Mesenchymal stem cell (in vitro differentiated cells and primary cell): ENCODE measurements around the gene MEG3.
A peak's percentile ranks its signal among the peaks of the same experiment; 100 is the strongest.

Experiments used
- DNase-seq: peaks from one replicate; pipeline ENCODE4 v3.0.0-alpha.2; 2013
- H2AFZ ChIP-seq: one replicate; pipeline ENCODE4 v1.6.1; 2013; ENCODE audit warnings: low read depth, mild to moderate bottlenecking, control low read depth, inconsistent platforms, low read length, moderate library complexity
- H2AK5ac ChIP-seq: 2 replicates; pipeline ENCODE4 v1.6.1; 2013; ENCODE audit warnings: low read length, moderate library complexity, mild to moderate bottlenecking, inconsistent platforms; ENCODE audit not compliant: severe bottlenecking
- H2BK120ac ChIP-seq: one replicate; pipeline ENCODE4 v1.6.1; 2013; ENCODE audit warnings: low read depth, mild to moderate bottlenecking, inconsistent platforms, low read length, moderate library complexity
- H2BK12ac ChIP-seq, 2 experiments: one replicate each; pipeline ENCODE4 v1.6.1; 2013; ENCODE audit warnings: inconsistent platforms in 2 of 2, low read length in 2 of 2, mild to moderate bottlenecking in 2 of 2, moderate library complexity in 2 of 2, control low read depth in 1 of 2
- H2BK15ac ChIP-seq: one replicate; pipeline ENCODE4 v1.6.1; 2013; ENCODE audit warnings: mild to moderate bottlenecking, low read depth, inconsistent platforms; ENCODE audit not compliant: poor library complexity, severe bottlenecking
- H2BK5ac ChIP-seq: 2 replicates; pipeline ENCODE4 v1.6.1; 2013; ENCODE audit warnings: low read depth, mild to moderate bottlenecking, low read length, control low read depth, inconsistent platforms; ENCODE audit not compliant: poor library complexity, severe bottlenecking
- H3K14ac ChIP-seq, 2 experiments: one replicate each; pipeline ENCODE4 v1.6.1; 2013; ENCODE audit warnings: inconsistent platforms in 2 of 2, low read length in 2 of 2, control low read depth in 1 of 2, mild to moderate bottlenecking in 1 of 2, moderate library complexity in 1 of 2
- H3K18ac ChIP-seq, 2 experiments: one replicate each; pipeline ENCODE4 v1.6.1; 2013; ENCODE audit warnings: inconsistent platforms in 2 of 2, low read length in 2 of 2, control low read depth in 1 of 2, low read depth in 1 of 2, mild to moderate bottlenecking in 1 of 2
- H3K23ac ChIP-seq, 2 experiments: one replicate each; pipeline ENCODE4 v1.6.1; 2013; ENCODE audit warnings: inconsistent platforms in 2 of 2, low read length in 2 of 2, mild to moderate bottlenecking in 2 of 2, moderate library complexity in 2 of 2, control low read depth in 1 of 2
- H3K27ac ChIP-seq: 2 replicates; pipeline ENCODE4 v1.5.1; 2013; ENCODE audit warnings: mild to moderate bottlenecking, moderate library complexity, low read length, control low read depth, inconsistent platforms; ENCODE audit not compliant: poor library complexity, severe bottlenecking
- H3K27me3 ChIP-seq, 2 experiments: 2 replicates each; pipeline versions ENCODE4 v1.6.1 to v1.7.0; 2013; ENCODE audit warnings: low read length in 2 of 2, mild to moderate bottlenecking in 2 of 2, moderate library complexity in 2 of 2, control low read depth in 1 of 2, inconsistent platforms in 1 of 2; ENCODE audit not compliant: control insufficient read depth in 1 of 2, insufficient read depth in 1 of 2
- H3K36me3 ChIP-seq, 2 experiments: 2 replicates each; pipeline versions ENCODE4 v1.6.1 to v1.7.0; 2013; ENCODE audit warnings: low read length in 2 of 2, control low read depth in 1 of 2, inconsistent platforms in 1 of 2, low read depth in 1 of 2, mild to moderate bottlenecking in 1 of 2; ENCODE audit not compliant: insufficient read depth in 2 of 2, control insufficient read depth in 1 of 2
- H3K4ac ChIP-seq, 2 experiments: one replicate each; pipeline ENCODE4 v1.6.1; 2013; ENCODE audit warnings: inconsistent platforms in 2 of 2, low read length in 2 of 2, mild to moderate bottlenecking in 2 of 2, moderate library complexity in 2 of 2, control low read depth in 1 of 2, low read depth in 1 of 2
- H3K4me1 ChIP-seq: 2 replicates; pipeline ENCODE4 v1.6.1; 2013; ENCODE audit warnings: low read depth, low read length, control low read depth; ENCODE audit not compliant: control insufficient read depth, insufficient read depth
- H3K4me2 ChIP-seq: 2 replicates; pipeline ENCODE4 v1.6.1; 2013; ENCODE audit warnings: low read length, mild to moderate bottlenecking, inconsistent platforms; ENCODE audit not compliant: poor library complexity, severe bottlenecking
- H3K4me3 ChIP-seq, 2 experiments: 2 replicates each; pipeline versions ENCODE4 v1.5.1 to v1.7.0; 2013; ENCODE audit warnings: low read length in 2 of 2, mild to moderate bottlenecking in 2 of 2, control low read depth in 1 of 2, low read depth in 1 of 2; ENCODE audit not compliant: insufficient read depth in 1 of 2
- H3K79me1 ChIP-seq: replicated peaks from 2 replicates; pipeline ENCODE4 v1.6.1; 2013; ENCODE audit warnings: mild to moderate bottlenecking, control low read depth, low read length, inconsistent platforms; ENCODE audit not compliant: poor library complexity, severe bottlenecking
- H3K9ac ChIP-seq: 2 replicates; pipeline ENCODE4 v1.7.0; 2013; ENCODE audit warnings: mild to moderate bottlenecking, low read length, moderate library complexity
- H3K9me3 ChIP-seq: 2 replicates; pipeline ENCODE4 v1.7.0; 2013; ENCODE audit warnings: mild to moderate bottlenecking, low read length; ENCODE audit not compliant: control insufficient read depth
- H4K8ac ChIP-seq: one replicate; pipeline ENCODE4 v1.6.1; 2013; ENCODE audit warnings: inconsistent platforms, mild to moderate bottlenecking, low read length, moderate library complexity
- H4K91ac ChIP-seq: one replicate; pipeline ENCODE4 v1.6.1; 2013; ENCODE audit warnings: mild to moderate bottlenecking, low read length, inconsistent platforms
- WGBS: methylation state at CpG from one replicate; pipeline ENCODE4 v1.1.7; 2013; ENCODE audit warnings: mixed read lengths; 5-methylcytosine and 5-hydroxymethylcytosine counted together

The MEG3 gene

DNA sequence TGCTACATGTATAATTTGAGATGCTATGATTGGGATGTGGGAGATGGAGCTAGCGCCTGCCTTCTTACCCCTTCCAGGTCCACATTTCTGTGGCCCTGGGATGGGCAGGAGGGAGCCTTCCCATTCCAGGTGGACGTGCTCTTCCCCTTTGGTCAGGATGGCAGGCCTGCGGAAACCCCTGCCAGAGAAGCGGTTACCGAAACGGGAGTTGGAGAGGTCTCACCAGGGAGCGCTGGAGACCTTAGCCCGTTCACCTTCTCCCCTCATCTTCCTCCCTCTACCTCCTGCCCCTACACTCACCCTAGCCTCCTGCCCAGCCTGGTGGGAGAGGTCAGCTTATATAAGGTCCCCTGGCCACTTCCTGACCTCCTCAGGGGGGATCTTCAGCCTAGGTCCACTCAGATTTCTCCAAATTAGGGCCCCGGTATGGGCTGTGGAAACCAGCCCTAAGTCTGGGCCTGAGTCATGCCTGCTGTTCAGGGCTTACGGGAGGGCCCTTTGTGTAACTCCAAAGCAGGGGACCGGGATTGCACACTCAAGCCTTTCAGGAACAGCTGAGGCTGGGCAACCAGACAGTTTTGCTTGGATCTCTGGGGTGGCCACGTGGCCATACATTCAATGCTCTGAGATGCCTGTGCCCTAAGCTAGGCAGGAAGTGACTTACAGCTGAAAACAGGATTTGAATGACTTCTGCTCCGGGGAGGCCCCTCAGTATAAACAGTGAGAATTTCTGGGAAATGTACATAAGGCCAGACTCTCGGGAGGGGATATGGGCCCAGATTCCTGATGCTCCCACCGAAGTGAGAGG, 10.2 kb upstream of the MEG3 start:
- H3K18ac ChIP-seq, result peak overlapping the region; percentile 86 to 95
- no peak overlapping the region for H3K27ac ChIP-seq
- peak; percentile 95 for DNase-seq
- H3K4me3 ChIP-seq, result no peak overlapping the region
- peak overlapping the region; percentile 90 to 96 for H3K4ac ChIP-seq
- H2AFZ ChIP-seq, result peak overlapping the region; percentile 15
- peak overlapping the region; percentile 93 for H4K8ac ChIP-seq
- peak overlapping the region in 1 of 2 experiments; percentile 91 for H3K14ac ChIP-seq
- peak overlapping the region; percentile 90 for H2BK15ac ChIP-seq
- peaks cover 2% of the 10 kb centered on the region for H3K4me1 ChIP-seq
- H2BK12ac ChIP-seq, result peak overlapping the region; percentile 95 to 98
- no peak overlapping the region for H3K23ac ChIP-seq
- H3K4me2 ChIP-seq, result no peak overlapping the region
- peaks cover 14% of the 10 kb centered on the region for H3K9me3 ChIP-seq
- H2BK5ac ChIP-seq, result no peak overlapping the region
- no peak overlapping the region for H2AK5ac ChIP-seq
- 54% methylated on average over 15 of the region's 15 CpGs for WGBS
- no peaks in the 10 kb centered on the region for H3K36me3 ChIP-seq
- H2BK120ac ChIP-seq, result peak overlapping the region; percentile 74
- H4K91ac ChIP-seq, result peak overlapping the region; percentile 99
- no peak overlapping the region for H3K9ac ChIP-seq
- H3K27me3 ChIP-seq, result peaks cover 0 to 36% of the 10 kb centered on the region in 2 experiments
- no peaks in the 10 kb centered on the region for H3K79me1 ChIP-seq

DNA sequence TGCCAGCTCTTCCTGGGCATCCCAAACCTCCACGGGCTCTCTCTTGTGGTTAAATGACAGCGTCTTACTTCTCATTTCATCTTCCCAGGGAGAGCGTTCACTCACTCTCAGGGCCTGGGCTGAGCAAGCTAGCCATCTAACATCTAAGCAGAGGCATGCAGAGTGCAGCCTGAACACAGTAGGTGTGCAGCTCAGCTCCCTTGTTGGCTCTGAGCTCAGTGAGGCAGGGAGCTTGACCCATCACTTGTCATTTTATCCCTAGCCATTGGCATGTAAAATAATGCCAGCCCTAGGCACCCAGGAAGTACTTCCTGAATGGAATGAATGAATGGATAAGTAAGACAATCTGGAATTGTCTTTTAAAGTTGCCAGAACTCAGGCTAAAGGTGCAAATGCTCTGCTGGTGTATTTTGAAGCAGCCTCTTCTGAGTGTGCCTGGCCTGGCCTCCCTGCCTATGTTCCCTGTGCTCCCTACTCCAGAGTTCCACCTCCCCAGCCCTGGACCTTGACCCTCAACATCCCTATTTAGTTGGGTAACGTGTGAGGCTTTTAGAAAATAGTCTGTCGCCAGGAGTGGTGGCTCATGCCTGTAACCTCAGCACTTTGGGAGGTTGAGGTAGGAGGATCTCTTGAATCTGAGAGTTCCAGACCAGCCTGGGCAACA, 9.5 kb upstream of the MEG3 start:
- Histone ChIP-seq H2AFZ (no peak overlapping the region), H3K23ac (no peak overlapping the region), H3K4me2 (no peak overlapping the region), H2AK5ac (no peak overlapping the region), H3K4me1 (peaks cover 2% of the 10 kb centered on the region), H3K4me3 (no peak overlapping the region), H3K36me3 (no peaks in the 10 kb centered on the region), H4K91ac (peak overlapping the region; percentile 99), H3K9me3 (peaks cover 6% of the 10 kb centered on the region), H3K27me3 (peaks cover 0 to 35% of the 10 kb centered on the region in 2 experiments), H2BK120ac (peak overlapping the region; percentile 85), H4K8ac (peak overlapping the region; percentile 93), H3K4ac (peak overlapping the region; percentile 94 to 98), H3K79me1 (no peaks in the 10 kb centered on the region), H3K9ac (no peak overlapping the region), H3K18ac (peak overlapping the region; percentile 76 to 95), H2BK5ac (no peak overlapping the region), H3K27ac (no peak overlapping the region), H3K14ac (peak overlapping the region in 1 of 2 experiments; percentile 98), H2BK15ac (no peak overlapping the region), H2BK12ac (peak overlapping the region; percentile 98)
- WGBS, result 75% methylated on average over 5 of the region's 5 CpGs
- no peak for DNase-seq

DNA sequence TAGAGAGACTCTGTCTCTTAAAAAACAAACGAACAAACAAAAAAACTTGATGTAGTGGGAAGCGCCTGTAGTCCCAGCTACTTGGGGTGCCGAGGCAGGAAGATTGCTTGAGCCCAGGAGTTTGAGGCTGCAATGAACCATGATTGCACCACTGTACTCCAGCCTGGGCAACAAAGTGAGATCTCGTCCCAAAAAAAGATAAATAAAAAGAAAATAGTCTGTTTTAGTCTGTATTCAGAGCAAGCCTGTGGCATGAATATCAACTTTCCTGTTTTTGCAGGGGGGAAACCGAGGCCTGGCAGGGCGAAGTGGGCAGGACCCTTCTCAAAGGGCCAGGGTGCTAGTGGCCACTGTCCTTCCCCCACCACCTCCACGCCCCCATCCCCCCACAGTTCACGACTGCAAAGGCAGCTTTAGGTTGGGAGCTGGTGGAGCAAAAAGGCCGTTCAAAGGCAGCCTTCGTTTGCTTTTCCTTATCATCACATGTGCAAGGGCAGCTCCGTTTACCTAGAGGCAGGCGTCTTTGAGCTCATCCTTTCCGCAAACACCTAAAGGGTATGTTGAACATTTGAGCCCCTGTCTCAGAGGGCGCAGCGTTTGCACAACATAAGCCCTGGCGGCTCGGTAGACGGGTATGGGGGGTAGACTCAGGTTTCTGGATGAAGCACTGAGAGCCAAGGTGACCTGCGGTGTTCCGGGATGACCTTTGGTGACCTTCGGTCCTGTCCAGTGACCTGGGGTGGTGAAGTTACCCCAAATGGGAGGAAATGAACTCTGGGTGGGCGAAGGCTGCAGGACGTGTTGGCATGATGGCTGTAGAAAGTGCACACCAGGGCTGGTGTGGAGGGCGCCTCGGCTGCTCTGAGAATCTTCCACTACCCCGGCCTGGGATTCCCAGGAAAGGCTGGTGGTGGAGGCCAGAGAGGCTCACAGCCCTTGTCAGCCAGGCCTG, 8.7 kb upstream of the MEG3 start:
- peak overlapping the region; percentile 56 for H4K8ac ChIP-seq
- peaks cover 2% of the 10 kb centered on the region for H3K4me1 ChIP-seq
- no peak for DNase-seq
- no peaks in the 10 kb centered on the region for H3K36me3 ChIP-seq
- no peaks in the 10 kb centered on the region for H3K9me3 ChIP-seq
- 93% methylated on average over 26 of the region's 26 CpGs for WGBS
- no peak overlapping the region for H2BK5ac ChIP-seq
- no peak overlapping the region for H2AFZ ChIP-seq
- H2BK120ac ChIP-seq, result peak overlapping the region; percentile 61
- no peak overlapping the region for H2AK5ac ChIP-seq
- H3K4ac ChIP-seq, result peak overlapping the region; percentile 81 to 98
- peak overlapping the region in 1 of 2 experiments; percentile 2 for H3K4me3 ChIP-seq
- H3K18ac ChIP-seq, result peak overlapping the region; percentile 76 to 95
- peak overlapping the region; percentile 98 to 99 for H2BK12ac ChIP-seq
- H3K23ac ChIP-seq, result no peak overlapping the region
- H3K4me2 ChIP-seq, result no peak overlapping the region
- H3K79me1 ChIP-seq, result no peaks in the 10 kb centered on the region
- no peak overlapping the region for H2BK15ac ChIP-seq
- H4K91ac ChIP-seq, result peak overlapping the region; percentile 99
- peak overlapping the region in 1 of 2 experiments; percentile 44 for H3K14ac ChIP-seq
- no peak overlapping the region for H3K27ac ChIP-seq
- no peak overlapping the region for H3K9ac ChIP-seq
- H3K27me3 ChIP-seq, result peaks cover 2 to 32% of the 10 kb centered on the region in 2 experiments
